Vagina (tissue), 2 donors: ENCODE results near the gene LCE2B.

Source experiments
- POLR2A ChIP-seq, 2 donors: fragments of 450-650 bp; IDR thresholded peaks; one replicate each; pipeline ENCODE4 v1.6.1; 2017; ENCODE audit warnings: antibody characterized with exemption in 2 of 2, mild to moderate bottlenecking in 2 of 2, moderate library complexity in 2 of 2
- POLR2AphosphoS5 ChIP-seq, 2 donors: sonication (generic); formaldehyde crosslinking; IDR thresholded peaks; one replicate each; pipeline ENCODE4 v1.9.0; 2017; ENCODE audit warnings: antibody characterized with exemption in 2 of 2, mild to moderate bottlenecking in 2 of 2, low read depth in 1 of 2; ENCODE audit not compliant: insufficient read depth in 1 of 2
- TF ChIP-seq, protein P1 (sequence below), 3 experiments: fragments of 450-650 bp in 2 of 3; fragments of 200-600 bp in 1 of 3; sonication (generic) in 1 of 3; IDR thresholded peaks; one replicate each; pipeline ENCODE4 v1.5.1; 2017 to 2019; ENCODE audit warnings: antibody characterized with exemption in 3 of 3, mild to moderate bottlenecking in 2 of 3, moderate library complexity in 2 of 3

DNA sequence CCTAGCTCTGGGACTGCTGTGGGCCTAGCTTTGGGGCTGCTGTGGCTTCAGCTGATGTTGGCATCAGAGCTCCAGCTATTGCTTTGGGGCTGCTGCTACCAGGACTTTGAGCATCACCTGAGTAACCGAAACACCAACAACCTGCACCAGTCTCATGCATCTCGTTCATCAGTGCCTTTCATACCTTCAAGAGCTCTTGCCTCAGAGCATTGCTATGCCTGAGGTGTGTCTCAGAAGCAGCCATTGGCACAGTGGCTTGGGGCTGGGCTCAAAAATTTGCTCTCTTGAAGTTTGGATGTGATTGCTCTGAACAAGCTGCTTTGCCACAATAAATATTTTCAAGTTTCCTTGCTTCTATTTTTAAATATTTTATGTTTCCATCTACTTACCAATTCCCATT is 29.5 kb upstream of the LCE2B start:
- TF ChIP-seq, protein P1, sequence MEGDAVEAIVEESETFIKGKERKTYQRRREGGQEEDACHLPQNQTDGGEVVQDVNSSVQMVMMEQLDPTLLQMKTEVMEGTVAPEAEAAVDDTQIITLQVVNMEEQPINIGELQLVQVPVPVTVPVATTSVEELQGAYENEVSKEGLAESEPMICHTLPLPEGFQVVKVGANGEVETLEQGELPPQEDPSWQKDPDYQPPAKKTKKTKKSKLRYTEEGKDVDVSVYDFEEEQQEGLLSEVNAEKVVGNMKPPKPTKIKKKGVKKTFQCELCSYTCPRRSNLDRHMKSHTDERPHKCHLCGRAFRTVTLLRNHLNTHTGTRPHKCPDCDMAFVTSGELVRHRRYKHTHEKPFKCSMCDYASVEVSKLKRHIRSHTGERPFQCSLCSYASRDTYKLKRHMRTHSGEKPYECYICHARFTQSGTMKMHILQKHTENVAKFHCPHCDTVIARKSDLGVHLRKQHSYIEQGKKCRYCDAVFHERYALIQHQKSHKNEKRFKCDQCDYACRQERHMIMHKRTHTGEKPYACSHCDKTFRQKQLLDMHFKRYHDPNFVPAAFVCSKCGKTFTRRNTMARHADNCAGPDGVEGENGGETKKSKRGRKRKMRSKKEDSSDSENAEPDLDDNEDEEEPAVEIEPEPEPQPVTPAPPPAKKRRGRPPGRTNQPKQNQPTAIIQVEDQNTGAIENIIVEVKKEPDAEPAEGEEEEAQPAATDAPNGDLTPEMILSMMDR (IDR thresholded peaks at IDR 0.05) = no peak
- TF ChIP-seq POLR2A (IDR thresholded peaks at IDR 0.05) (no peak), POLR2AphosphoS5 (IDR thresholded peaks at IDR 0.05; ENCODE audit: insufficient read depth in 1 of 2, low read depth in 1 of 2) (no peak)
